BE2C (cell line): ENCODE data around the gene UBAC1.
A peak's percentile ranks its signal among the peaks of the same experiment; 100 is the strongest.

ENCODE experiments used
- DNase-seq: peaks from one replicate; pipeline ENCODE4 v3.0.0-alpha.2; 2020
- H3K27me3 ChIP-seq: fragments of 250-450 bp; sonication (Bioruptor Pico); 2 replicates; pipeline ENCODE4 v1.5.1; 2020; ENCODE audit warnings: mild to moderate bottlenecking
- H3K36me3 ChIP-seq: fragments of 250-450 bp; sonication (Bioruptor Pico); 2 replicates; pipeline ENCODE4 v1.5.1; 2020; ENCODE audit warnings: mild to moderate bottlenecking
- H3K4me1 ChIP-seq: fragments of 250-450 bp; sonication (Bioruptor Pico); 2 replicates; pipeline ENCODE4 v1.5.1; 2020
- H3K4me3 ChIP-seq: 2 replicates; pipeline ENCODE4 v1.5.1; 2011; ENCODE audit warnings: low read depth, low read length
- H3K9me3 ChIP-seq: fragments of 250-450 bp; sonication (Bioruptor Pico); 2 replicates; pipeline ENCODE4 v1.5.1; 2020
- TF ChIP-seq, protein P1 (sequence below): IDR thresholded peaks from 2 replicates; pipeline ENCODE4 v1.5.1; 2012; ENCODE audit warnings: mild to moderate bottlenecking, low read depth, low read length

UBAC1 gene

DNA sequence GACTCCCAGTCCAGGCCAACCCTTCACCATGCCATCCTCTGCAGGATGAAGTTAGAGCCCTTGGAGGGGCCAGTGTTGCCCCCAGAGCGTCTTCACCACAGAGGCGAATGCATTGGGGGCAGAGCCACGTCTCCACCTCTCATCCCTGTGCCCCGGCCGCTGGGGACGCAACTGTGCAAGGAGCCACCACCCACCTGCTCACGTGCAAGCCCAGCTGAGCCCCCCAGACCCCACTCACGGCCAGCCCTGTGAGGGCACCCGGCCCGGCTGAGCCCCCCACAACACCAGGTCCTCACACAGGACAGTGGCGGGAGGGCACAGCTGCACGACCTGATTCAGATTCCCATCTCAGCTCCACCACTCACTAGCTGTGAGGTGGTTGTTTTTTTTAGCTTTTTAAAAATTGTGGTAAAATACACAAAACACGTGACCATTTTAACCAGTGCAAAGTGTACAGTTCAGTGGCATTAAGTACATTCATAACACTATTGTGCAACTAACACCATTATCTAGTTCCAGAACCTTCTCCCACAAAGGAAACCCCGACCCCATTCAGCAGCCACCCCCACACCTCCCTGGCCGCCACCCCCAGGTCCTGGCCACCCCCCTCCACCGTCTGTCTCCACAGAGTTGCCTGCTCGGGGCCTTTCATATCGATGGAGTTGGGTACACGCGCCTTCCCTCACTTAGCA is 33.5 kb upstream of the UBAC1 start:
- Histone ChIP-seq H3K9me3 (no peaks in the 10 kb centered on the region), H3K4me3 (no peak overlapping the region), H3K27me3 (no peaks in the 10 kb centered on the region), H3K36me3 (no peaks in the 10 kb centered on the region), H3K4me1 (peaks cover 31% of the 10 kb centered on the region)
- DNase-seq = no peak
- TF ChIP-seq, protein P1, sequence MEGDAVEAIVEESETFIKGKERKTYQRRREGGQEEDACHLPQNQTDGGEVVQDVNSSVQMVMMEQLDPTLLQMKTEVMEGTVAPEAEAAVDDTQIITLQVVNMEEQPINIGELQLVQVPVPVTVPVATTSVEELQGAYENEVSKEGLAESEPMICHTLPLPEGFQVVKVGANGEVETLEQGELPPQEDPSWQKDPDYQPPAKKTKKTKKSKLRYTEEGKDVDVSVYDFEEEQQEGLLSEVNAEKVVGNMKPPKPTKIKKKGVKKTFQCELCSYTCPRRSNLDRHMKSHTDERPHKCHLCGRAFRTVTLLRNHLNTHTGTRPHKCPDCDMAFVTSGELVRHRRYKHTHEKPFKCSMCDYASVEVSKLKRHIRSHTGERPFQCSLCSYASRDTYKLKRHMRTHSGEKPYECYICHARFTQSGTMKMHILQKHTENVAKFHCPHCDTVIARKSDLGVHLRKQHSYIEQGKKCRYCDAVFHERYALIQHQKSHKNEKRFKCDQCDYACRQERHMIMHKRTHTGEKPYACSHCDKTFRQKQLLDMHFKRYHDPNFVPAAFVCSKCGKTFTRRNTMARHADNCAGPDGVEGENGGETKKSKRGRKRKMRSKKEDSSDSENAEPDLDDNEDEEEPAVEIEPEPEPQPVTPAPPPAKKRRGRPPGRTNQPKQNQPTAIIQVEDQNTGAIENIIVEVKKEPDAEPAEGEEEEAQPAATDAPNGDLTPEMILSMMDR = no peak

DNA sequence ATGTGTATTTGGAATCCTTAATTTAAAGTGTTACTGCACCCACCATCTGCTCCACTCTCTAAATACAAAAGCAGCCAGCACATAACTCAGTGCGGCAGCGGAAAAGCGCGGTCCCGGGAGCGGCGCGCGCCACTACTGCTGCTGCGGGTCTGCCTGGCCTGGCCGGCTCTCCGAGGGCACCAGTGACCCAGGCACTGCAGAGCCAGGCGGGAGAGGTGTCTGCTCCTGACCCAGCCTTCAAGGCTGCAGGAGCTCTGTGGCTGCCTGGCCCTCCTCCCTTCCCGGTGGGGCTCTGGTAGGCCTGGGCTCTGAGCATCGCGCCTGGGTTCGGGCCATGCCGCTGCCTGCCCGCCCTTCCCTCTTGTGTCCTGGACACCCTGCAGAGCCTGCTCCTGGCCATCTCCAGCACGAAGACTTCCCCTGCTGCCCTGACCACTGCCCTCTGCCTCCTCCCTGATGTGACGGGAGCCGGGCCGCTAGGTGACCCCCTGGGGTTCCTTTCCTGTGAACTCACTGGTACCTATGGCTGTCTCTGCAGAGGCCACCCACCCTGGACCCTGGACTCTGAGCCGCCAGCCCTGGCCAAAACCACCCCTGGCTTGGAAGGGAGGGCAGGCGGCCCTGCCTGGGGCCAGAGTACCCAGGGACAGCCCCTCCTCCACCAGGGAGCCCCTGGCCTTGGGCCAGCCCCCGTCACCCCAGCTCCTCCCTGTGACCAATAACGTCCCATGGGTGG is 32.8 kb upstream of the UBAC1 start:
- Histone ChIP-seq H3K36me3 (no peaks in the 10 kb centered on the region), H3K27me3 (no peaks in the 10 kb centered on the region), H3K4me1 (peaks cover 38% of the 10 kb centered on the region), H3K4me3 (no peak overlapping the region), H3K9me3 (no peaks in the 10 kb centered on the region)
- TF ChIP-seq, protein P1 = no peak
- peak; percentile 71 for DNase-seq

DNA sequence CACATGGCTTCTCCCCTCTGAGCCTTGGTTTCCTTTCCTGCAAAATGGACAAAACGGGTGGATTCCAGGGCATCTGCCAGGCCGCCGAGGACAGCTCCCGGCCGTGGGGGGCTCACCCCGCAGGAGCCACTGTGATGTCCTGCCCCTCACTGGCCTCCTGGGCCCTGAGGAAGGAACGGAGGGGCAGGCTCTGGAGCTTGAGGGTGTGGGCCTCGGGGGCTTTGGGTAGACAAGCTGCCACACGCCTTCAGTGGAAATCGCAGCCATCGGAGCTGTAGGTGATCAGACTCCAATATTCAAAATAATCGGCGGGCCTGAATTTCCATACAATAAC is 32.2 kb upstream of the UBAC1 start:
- no peak overlapping the region; the same call in 1 of the 2 replicates for H3K4me3 ChIP-seq

DNA sequence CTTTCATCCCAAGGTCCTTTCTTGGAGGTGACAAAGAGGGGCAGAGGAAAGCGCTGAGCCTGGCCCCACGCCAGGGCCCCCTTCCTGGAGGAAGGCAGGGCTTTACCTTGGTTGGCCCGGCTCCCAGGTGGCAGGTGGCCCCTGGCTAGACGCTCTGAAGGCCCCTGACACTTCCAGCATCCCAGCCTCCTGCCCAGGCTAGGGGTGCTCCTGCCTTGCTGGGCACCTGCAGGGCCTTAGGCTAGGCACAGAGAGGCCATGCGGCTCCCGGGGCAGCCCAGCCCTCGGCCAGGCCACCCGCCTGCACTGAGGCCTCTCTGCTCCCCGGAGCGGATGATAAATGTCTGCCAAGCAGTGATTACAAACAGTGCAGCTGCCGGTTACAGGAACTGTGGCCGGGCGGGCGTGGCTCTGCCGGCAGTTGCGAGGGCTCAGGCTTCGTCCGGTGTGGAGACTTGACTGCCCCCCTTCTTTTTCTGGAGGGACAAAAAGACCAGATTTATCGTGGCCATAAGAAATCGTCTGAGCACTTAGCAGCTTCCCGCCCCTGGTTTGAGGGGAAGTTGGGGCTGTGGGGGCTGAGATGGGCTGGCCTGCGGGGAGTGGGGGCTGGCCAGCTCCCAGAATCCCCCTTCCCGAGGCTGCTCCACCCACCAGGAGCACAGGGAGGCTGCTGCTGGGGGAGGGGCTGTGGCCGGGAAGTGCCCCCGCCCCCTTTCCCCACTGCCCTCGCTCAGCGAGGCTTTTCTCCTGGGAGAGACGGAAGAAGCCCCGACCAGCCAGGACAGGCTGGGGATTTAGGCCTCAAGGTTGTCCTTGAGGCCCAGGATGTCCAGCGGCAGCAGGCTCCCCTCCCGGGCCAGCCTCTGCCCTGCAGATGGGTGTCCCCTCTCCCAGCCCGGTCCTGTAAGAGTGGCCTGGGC is 31.6 kb upstream of the UBAC1 start:
- Histone ChIP-seq H3K4me1 (peaks cover 48% of the 10 kb centered on the region), H3K4me3 (peak overlapping the region; percentile 43), H3K36me3 (no peaks in the 10 kb centered on the region), H3K9me3 (no peaks in the 10 kb centered on the region), H3K27me3 (no peaks in the 10 kb centered on the region)
- TF ChIP-seq, protein P1 = no peak
- peak; percentile 92 for DNase-seq

More for the DNA sequence above, 32.2 kb upstream of the UBAC1 start:
- no peak for DNase-seq
- Histone ChIP-seq H3K36me3 (no peaks in the 10 kb centered on the region), H3K9me3 (no peaks in the 10 kb centered on the region), H3K27me3 (no peaks in the 10 kb centered on the region), H3K4me1 (peaks cover 43% of the 10 kb centered on the region)
- TF ChIP-seq, protein P1 = no peak

DNA sequence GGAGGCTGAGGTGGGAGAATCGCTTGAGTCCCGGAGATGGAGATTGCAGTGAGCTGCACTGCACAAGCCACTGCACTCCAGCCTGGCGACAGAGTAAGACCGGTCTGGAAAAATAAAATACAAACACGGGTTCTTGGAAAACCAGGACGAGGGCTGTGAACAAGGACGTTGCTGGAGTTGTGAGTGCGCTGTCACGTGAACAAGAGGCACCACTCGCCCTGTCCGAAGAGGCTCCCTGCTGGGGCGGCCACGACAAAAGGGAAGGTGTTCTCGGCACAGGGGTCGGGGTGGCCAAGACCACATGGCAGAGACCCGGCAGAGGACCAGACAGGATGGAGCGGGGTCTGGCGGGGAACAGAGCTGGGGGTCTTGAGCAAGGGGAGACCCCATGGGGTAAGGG is 30.6 kb upstream of the UBAC1 start:
- H3K9me3 ChIP-seq = no peaks in the 10 kb centered on the region
- TF ChIP-seq, protein P1 = no peak
- no peak overlapping the region for H3K4me3 ChIP-seq
- peaks cover 48% of the 10 kb centered on the region for H3K4me1 ChIP-seq
- H3K36me3 ChIP-seq = no peaks in the 10 kb centered on the region
- no peaks in the 10 kb centered on the region for H3K27me3 ChIP-seq
- DNase-seq = no peak
